SK-N-SH (cell line): Measurements from ENCODE around the gene F5.

Source experiments
- CHD2 ChIP-seq: fragments of 150-350 bp; IDR thresholded peaks from 2 replicates; pipeline ENCODE4 v1.6.1; 2018; ENCODE audit warnings: low read length; ENCODE audit not compliant: partially characterized antibody
- ELF1 ChIP-seq: IDR thresholded peaks from 2 replicates; pipeline ENCODE4 v1.4.0; 2012
- EP300 ChIP-seq, 2 experiments: IDR thresholded peaks; 2 replicates each; pipeline versions ENCODE4 v1.4.0 to v1.6.1; 2012; ENCODE audit warnings: borderline replicate concordance in 1 of 2, low read depth in 1 of 2, low read length in 1 of 2
- EZH2phosphoT487 ChIP-seq: fragments of 200-600 bp; sonication (generic); IDR thresholded peaks from 2 replicates; pipeline ENCODE4 v1.6.1; 2017; ENCODE audit warnings: low read depth, mixed run types, mild to moderate bottlenecking, antibody characterized with exemption, moderate library complexity, borderline replicate concordance
- GABPA ChIP-seq: IDR thresholded peaks from 2 replicates; pipeline ENCODE4 v1.4.0; 2012; ENCODE audit warnings: low read depth, mild to moderate bottlenecking
- NRF1 ChIP-seq: IDR thresholded peaks from 2 replicates; pipeline ENCODE4 v1.6.1; 2012; ENCODE audit warnings: low read depth, mild to moderate bottlenecking, low read length
- POLR2AphosphoS5 ChIP-seq: IDR thresholded peaks from 2 replicates; pipeline ENCODE4 v1.6.1; 2012; ENCODE audit warnings: low read depth, low read length
- RFX5 ChIP-seq: IDR thresholded peaks from 2 replicates; pipeline ENCODE4 v1.6.1; 2012; ENCODE audit warnings: mild to moderate bottlenecking, improper control_type of control experiment, low read length
- SMC3 ChIP-seq: IDR thresholded peaks from 2 replicates; pipeline ENCODE4 v1.6.1; 2012; ENCODE audit warnings: low read depth, low read length, improper control_type of control experiment
- TAF1 ChIP-seq: IDR thresholded peaks from 2 replicates; pipeline ENCODE4 v1.6.1; 2012; ENCODE audit warnings: low read depth, mild to moderate bottlenecking, low read length, moderate library complexity, borderline replicate concordance
- ZBTB33 ChIP-seq: IDR thresholded peaks from 2 replicates; pipeline ENCODE4 v1.4.0; 2012; ENCODE audit warnings: low read depth, borderline replicate concordance
- TF ChIP-seq, protein P1 (sequence below): fragments of 200-600 bp; sonication (generic); IDR thresholded peaks from 2 replicates; pipeline ENCODE4 v1.6.1; 2017; ENCODE audit warnings: antibody characterized with exemption, mild to moderate bottlenecking, moderate library complexity
- TF ChIP-seq, protein P2 (sequence below): IDR thresholded peaks from 2 replicates; pipeline ENCODE4 v1.6.1; 2012; ENCODE audit warnings: mild to moderate bottlenecking, low read depth, low read length, moderate library complexity
- TF ChIP-seq, protein P3 (sequence below): fragments of 150-350 bp; IDR thresholded peaks from 2 replicates; pipeline ENCODE4 v1.6.1; 2017; ENCODE audit warnings: antibody characterized with exemption, low read length, low read depth, borderline replicate concordance

DNA sequence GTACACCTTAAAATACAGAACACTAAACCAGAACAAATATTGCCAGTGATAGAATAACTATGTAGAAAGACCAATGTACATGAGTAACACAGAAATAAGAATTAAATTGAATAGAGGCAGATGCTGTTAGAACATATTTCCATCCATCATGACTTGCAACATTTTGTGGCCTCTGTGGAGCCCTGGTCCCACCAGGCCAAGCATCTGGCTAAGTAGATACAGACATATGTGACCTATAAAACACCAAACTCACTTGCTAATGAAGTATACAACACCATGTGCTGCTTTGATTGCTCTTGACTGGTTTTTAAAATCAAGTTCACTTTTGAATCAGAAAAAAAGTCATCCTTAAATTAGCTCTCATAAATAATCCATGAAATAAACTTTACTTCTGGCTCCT lies 121.0 kb downstream of the F5 start:
- no peak for TF ChIP-seq TAF1
- TF ChIP-seq ELF1 = no peak
- TF ChIP-seq, protein P1, sequence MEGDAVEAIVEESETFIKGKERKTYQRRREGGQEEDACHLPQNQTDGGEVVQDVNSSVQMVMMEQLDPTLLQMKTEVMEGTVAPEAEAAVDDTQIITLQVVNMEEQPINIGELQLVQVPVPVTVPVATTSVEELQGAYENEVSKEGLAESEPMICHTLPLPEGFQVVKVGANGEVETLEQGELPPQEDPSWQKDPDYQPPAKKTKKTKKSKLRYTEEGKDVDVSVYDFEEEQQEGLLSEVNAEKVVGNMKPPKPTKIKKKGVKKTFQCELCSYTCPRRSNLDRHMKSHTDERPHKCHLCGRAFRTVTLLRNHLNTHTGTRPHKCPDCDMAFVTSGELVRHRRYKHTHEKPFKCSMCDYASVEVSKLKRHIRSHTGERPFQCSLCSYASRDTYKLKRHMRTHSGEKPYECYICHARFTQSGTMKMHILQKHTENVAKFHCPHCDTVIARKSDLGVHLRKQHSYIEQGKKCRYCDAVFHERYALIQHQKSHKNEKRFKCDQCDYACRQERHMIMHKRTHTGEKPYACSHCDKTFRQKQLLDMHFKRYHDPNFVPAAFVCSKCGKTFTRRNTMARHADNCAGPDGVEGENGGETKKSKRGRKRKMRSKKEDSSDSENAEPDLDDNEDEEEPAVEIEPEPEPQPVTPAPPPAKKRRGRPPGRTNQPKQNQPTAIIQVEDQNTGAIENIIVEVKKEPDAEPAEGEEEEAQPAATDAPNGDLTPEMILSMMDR = no peak
- TF ChIP-seq SMC3 = no peak
- TF ChIP-seq, protein P2, sequence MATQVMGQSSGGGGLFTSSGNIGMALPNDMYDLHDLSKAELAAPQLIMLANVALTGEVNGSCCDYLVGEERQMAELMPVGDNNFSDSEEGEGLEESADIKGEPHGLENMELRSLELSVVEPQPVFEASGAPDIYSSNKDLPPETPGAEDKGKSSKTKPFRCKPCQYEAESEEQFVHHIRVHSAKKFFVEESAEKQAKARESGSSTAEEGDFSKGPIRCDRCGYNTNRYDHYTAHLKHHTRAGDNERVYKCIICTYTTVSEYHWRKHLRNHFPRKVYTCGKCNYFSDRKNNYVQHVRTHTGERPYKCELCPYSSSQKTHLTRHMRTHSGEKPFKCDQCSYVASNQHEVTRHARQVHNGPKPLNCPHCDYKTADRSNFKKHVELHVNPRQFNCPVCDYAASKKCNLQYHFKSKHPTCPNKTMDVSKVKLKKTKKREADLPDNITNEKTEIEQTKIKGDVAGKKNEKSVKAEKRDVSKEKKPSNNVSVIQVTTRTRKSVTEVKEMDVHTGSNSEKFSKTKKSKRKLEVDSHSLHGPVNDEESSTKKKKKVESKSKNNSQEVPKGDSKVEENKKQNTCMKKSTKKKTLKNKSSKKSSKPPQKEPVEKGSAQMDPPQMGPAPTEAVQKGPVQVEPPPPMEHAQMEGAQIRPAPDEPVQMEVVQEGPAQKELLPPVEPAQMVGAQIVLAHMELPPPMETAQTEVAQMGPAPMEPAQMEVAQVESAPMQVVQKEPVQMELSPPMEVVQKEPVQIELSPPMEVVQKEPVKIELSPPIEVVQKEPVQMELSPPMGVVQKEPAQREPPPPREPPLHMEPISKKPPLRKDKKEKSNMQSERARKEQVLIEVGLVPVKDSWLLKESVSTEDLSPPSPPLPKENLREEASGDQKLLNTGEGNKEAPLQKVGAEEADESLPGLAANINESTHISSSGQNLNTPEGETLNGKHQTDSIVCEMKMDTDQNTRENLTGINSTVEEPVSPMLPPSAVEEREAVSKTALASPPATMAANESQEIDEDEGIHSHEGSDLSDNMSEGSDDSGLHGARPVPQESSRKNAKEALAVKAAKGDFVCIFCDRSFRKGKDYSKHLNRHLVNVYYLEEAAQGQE = no peak
- TF ChIP-seq GABPA = no peak
- no peak for TF ChIP-seq EP300 (IDR thresholded peaks at IDR 0.05; ENCODE audit: borderline replicate concordance in 1 of 2, low read depth in 1 of 2, low read length in 1 of 2)
- no peak for TF ChIP-seq NRF1
- no peak for TF ChIP-seq CHD2
- TF ChIP-seq, protein P3, sequence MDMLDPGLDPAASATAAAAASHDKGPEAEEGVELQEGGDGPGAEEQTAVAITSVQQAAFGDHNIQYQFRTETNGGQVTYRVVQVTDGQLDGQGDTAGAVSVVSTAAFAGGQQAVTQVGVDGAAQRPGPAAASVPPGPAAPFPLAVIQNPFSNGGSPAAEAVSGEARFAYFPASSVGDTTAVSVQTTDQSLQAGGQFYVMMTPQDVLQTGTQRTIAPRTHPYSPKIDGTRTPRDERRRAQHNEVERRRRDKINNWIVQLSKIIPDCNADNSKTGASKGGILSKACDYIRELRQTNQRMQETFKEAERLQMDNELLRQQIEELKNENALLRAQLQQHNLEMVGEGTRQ = no peak
- TF ChIP-seq ZBTB33 = no peak
- no peak for TF ChIP-seq EZH2phosphoT487
- no peak for TF ChIP-seq POLR2AphosphoS5
- no peak for TF ChIP-seq RFX5
